Spleen (tissue), 11 donors: ENCODE measurements around the gene EML6. TPM values are rescaled to one million over a fixed set of nuclear protein-coding genes. Genes with fewer than 3 reads are reported as not detected.

Experiments
- DNase-seq: peaks from one replicate; pipeline ENCODE4 v3.0.0-alpha.2; 2020
- H3K27ac ChIP-seq, 8 donors: fragments of 200-600 bp; sonication (generic) in 7 of 8; 1 replicate in 4 of 8; 2 replicates in 4 of 8; pipeline versions ENCODE4 v1.5.0 to v1.8.0; 2016 to 2021; ENCODE audit warnings: inconsistent platforms in 4 of 8, mild to moderate bottlenecking in 4 of 8, moderate library complexity in 1 of 8
- H3K27me3 ChIP-seq, 7 donors: fragments of 200-600 bp; sonication (generic) in 6 of 7; replicated peaks in 1 of 7; 1 replicate in 4 of 7; 2 replicates in 3 of 7; pipeline versions ENCODE4 v1.5.0 to v1.8.0; 2016 to 2021; ENCODE audit warnings: inconsistent platforms in 3 of 7, mild to moderate bottlenecking in 1 of 7
- H3K36me3 ChIP-seq, 6 donors: fragments of 200-600 bp; sonication (generic) in 5 of 6; 1 replicate in 4 of 6; 2 replicates in 2 of 6; pipeline versions ENCODE4 v1.5.0 to v1.8.0; 2016 to 2021; ENCODE audit warnings: inconsistent platforms in 2 of 6
- H3K4me1 ChIP-seq, 6 donors: fragments of 200-600 bp; sonication (generic) in 5 of 6; 1 replicate in 3 of 6; 2 replicates in 3 of 6; pipeline versions ENCODE4 v1.5.0 to v1.8.0; 2016 to 2021; ENCODE audit warnings: inconsistent platforms in 3 of 6
- H3K4me3 ChIP-seq, 8 donors: fragments of 200-600 bp; sonication (generic) in 7 of 8; 1 replicate in 4 of 8; 2 replicates in 4 of 8; pipeline versions ENCODE4 v1.5.0 to v1.8.0; 2016 to 2021; ENCODE audit warnings: inconsistent platforms in 4 of 8, mild to moderate bottlenecking in 4 of 8, moderate library complexity in 2 of 8
- H3K9me3 ChIP-seq, 8 donors: fragments of 200-600 bp; sonication (generic) in 7 of 8; 1 replicate in 4 of 8; 2 replicates in 4 of 8; pipeline versions ENCODE4 v1.5.0 to v1.8.0; 2016 to 2021; ENCODE audit warnings: inconsistent platforms in 4 of 8
- CTCF ChIP-seq, 11 experiments: fragments of 200-600 bp in 7 of 11; fragments of 450-650 bp in 4 of 11; sonication (generic) in 4 of 11; IDR thresholded peaks in 8 of 11; conservative IDR thresholded peaks in 3 of 11; 1 replicate in 7 of 11; 2 replicates in 4 of 11; pipeline versions ENCODE4 v1.4.0 to v1.8.0; 2016 to 2021; ENCODE audit warnings: antibody characterized with exemption in 11 of 11, inconsistent platforms in 4 of 11, mild to moderate bottlenecking in 1 of 11
- POLR2A ChIP-seq, 3 donors: fragments of 450-650 bp; IDR thresholded peaks; one replicate each; pipeline ENCODE4 v1.5.1; 2017; ENCODE audit warnings: antibody characterized with exemption in 3 of 3, mild to moderate bottlenecking in 1 of 3
- POLR2AphosphoS5 ChIP-seq, 3 donors: sonication (generic); formaldehyde crosslinking; IDR thresholded peaks; one replicate each; pipeline ENCODE4 v1.5.1; 2017; ENCODE audit warnings: antibody characterized with exemption in 3 of 3
- WGBS, 5 donors: extraction: QIAGEN DNeasy Blood & Tissue Kit in 3 of 5; methylation state at CpG; one replicate each; pipeline versions ENCODE4 v1.1.5 to v1.1.7; 2013 to 2018; 5-methylcytosine and 5-hydroxymethylcytosine counted together
- intact Hi-C: fragments of 100-400 bp; cut with DNase I; formaldehyde crosslinking; loops from one replicate; pipeline ENCODE4 v1.15.0; 2023; ENCODE audit warnings: low total_unique reads
- polyA plus RNA-seq, 3 donors: library from polyadenylated mRNA; stranded (reverse); fragments of 200-250 nt; gene quantifications; one replicate each; pipeline ENCODE4 v1.2.1, GENCODE V29; 2013
- total RNA-seq, 7 donors: library from RNA; depleted of rRNA in 3 of 7; stranded (reverse); fragments of >200 nt in 3 of 7; fragmentation: NEBNext Ultra II Directional in 4 of 7; extraction: Animal tissue kit (Norgen Biotek cat#: 25700) in 4 of 7; gene quantifications; one replicate each; pipeline versions ENCODE4 v1.1.0 to v1.2.1, GENCODE V29; 2016 to 2021
- donor health status: healthy with polysubstance abuse.
- donor health status: DM: no; HTN: no; CAD: no; lungs with moderate emphysema.
- donor health status: DM: no; HTN: no; CAD: no.
- donor health status: Bipolar disorder and iron deficiency.
- donor health status: healthy.
- donor health status: DM: no; HTN: no; CAD: no.
- donor health status: DM: yes; HTN: yes; CAD: no.

The EML6 gene
- total and polyA plus RNA-seq, 10 donors = 4.7 to 18.2 (median 7.6) TPM

DNA sequence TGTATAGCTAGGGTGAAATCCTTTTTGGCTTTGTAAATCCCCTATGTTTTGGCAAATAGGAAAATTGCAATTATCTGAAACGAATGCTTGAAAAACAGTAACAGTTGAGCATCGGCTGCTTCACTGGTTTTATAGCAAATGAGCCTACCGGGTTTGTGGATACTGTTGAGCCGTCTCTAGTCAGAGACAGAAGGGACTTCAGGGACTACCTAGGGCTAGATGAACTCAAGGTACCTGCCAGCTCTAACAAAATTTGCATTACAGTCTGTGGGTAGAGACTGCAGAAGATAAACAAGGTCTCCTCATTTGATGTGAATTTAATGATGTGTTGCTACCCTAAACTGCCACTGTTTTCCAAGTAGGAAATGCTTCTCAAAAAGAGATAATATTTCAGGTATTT lies 101.1 kb downstream of the EML6 start:
- DNase-seq = no peak
- Histone ChIP-seq H3K4me1 (no peaks in the 10 kb centered on the region), H3K27me3 (no peaks in the 10 kb centered on the region), H3K27ac (no peak overlapping the region), H3K9me3 (no peaks in the 10 kb centered on the region), H3K4me3 (no peak overlapping the region), H3K36me3 (no peaks in the 10 kb centered on the region)
- TF ChIP-seq CTCF (IDR thresholded peaks at IDR 0.05 in 8 of 11, conservative IDR thresholded peaks at IDR 0.05 in 3 of 11) (no peak), POLR2A (IDR thresholded peaks at IDR 0.05) (no peak), POLR2AphosphoS5 (IDR thresholded peaks at IDR 0.05) (no peak)
- 84 to 95% (median 88%) methylated on average over 4 of the region's 4 CpGs for WGBS, 5 donors
- intact Hi-C loops = no loop called here

- no peak for TF ChIP-seq POLR2A (IDR thresholded peaks at IDR 0.05)
- intact Hi-C loops = loop anchor here (5.0 kb wide), 1 partner anchor 103 kb away; no protein-coding TSS in a partner anchor
- H3K4me3 ChIP-seq = no peak overlapping the region
- no peak for DNase-seq
- no peaks in the 10 kb centered on the region for H3K4me1 ChIP-seq
- no peak overlapping the region for H3K27ac ChIP-seq
- WGBS, 5 donors = 79 to 95% (median 90%) methylated on average over 8 of the region's 8 CpGs
- H3K27me3 ChIP-seq = no peaks in the 10 kb centered on the region
- H3K36me3 ChIP-seq = no peaks in the 10 kb centered on the region
- H3K9me3 ChIP-seq = no peaks in the 10 kb centered on the region
Observed at GRCh38 chr2:54830546-54830945, 107.1 kb downstream of the EML6 start.

- WGBS, 5 donors = 90 to 97% (median 96%) methylated on average over 9 of the region's 9 CpGs
- H3K27me3 ChIP-seq = no peaks in the 10 kb centered on the region
- intact Hi-C loops = loop anchor here (5.0 kb wide), 1 partner anchor 104 kb away; no protein-coding TSS in a partner anchor
- no peak for TF ChIP-seq POLR2AphosphoS5 (IDR thresholded peaks at IDR 0.05)
- TF ChIP-seq POLR2A (IDR thresholded peaks at IDR 0.05) = no peak
- TF ChIP-seq CTCF (IDR thresholded peaks at IDR 0.05 in 8 of 11, conservative IDR thresholded peaks at IDR 0.05 in 3 of 11) = no peak
- no peak for DNase-seq
- no peaks in the 10 kb centered on the region for H3K9me3 ChIP-seq
- H3K27ac ChIP-seq = no peak overlapping the region
- no peak overlapping the region for H3K4me3 ChIP-seq
- no peaks in the 10 kb centered on the region for H3K36me3 ChIP-seq
- no peaks in the 10 kb centered on the region for H3K4me1 ChIP-seq
Observed at GRCh38 chr2:54831480-54831879, 108.0 kb downstream of the EML6 start.

GRCh38 chr2:54834721-54835120 lies 111.3 kb downstream of the EML6 start:
- intact Hi-C loops = loop anchor here (5.0 kb wide), 1 partner anchor 107 kb away; no protein-coding TSS in a partner anchor
- 95 to 98% (median 95%) methylated on average over 5 of the region's 5 CpGs for WGBS, 5 donors
- DNase-seq = no peak

More at GRCh38 chr2:54834721-54835120, 111.3 kb downstream of the EML6 start:
- Histone ChIP-seq H3K36me3 (no peaks in the 10 kb centered on the region), H3K4me1 (no peaks in the 10 kb centered on the region), H3K27me3 (no peaks in the 10 kb centered on the region), H3K27ac (no peak overlapping the region), H3K4me3 (no peak overlapping the region), H3K9me3 (no peaks in the 10 kb centered on the region)
- TF ChIP-seq POLR2AphosphoS5 (IDR thresholded peaks at IDR 0.05) (no peak), POLR2A (IDR thresholded peaks at IDR 0.05) (no peak), CTCF (IDR thresholded peaks at IDR 0.05 in 8 of 11, conservative IDR thresholded peaks at IDR 0.05 in 3 of 11) (no peak)
